Cerebellar cortex (tissue), 1 donor: ENCODE data around the gene PBLD.

Experiments used
- DNase-seq: peaks from one replicate; pipeline ENCODE4 v3.0.0-alpha.2; 2015; ENCODE audit warnings: low spot score

PBLD gene

GRCh38 chr10:68233046-68233445 lies 99.7 kb downstream of the PBLD start:
- no peak for DNase-seq
